HEK293 (cell line): Measurements from ENCODE around the gene LCTL.

Experiments used
- CTCF ChIP-seq: fragments of 450-650 bp; formaldehyde crosslinking; IDR thresholded peaks from 2 replicates; pipeline ENCODE4 v1.5.1; 2016; ENCODE audit warnings: missing biosample characterization, missing genetic modification characterization
- REST ChIP-seq: fragments of 450-650 bp; formaldehyde crosslinking; IDR thresholded peaks from 2 replicates; pipeline ENCODE4 v1.5.1; 2016; ENCODE audit warnings: missing biosample characterization, missing genetic modification characterization
- SETDB1 ChIP-seq: IDR thresholded peaks from one replicate; pipeline ENCODE4 v1.6.1; 2017; ENCODE audit warnings: mild to moderate bottlenecking, low read length, moderate library complexity, mixed read lengths; ENCODE audit not compliant: insufficient read length
- SP2 ChIP-seq: fragments of 450-650 bp; formaldehyde crosslinking; IDR thresholded peaks from 2 replicates; pipeline ENCODE4 v1.5.1; 2016; ENCODE audit warnings: missing biosample characterization, missing genetic modification characterization
- TSHZ1 ChIP-seq: fragments of 450-650 bp; formaldehyde crosslinking; IDR thresholded peaks from 2 replicates; pipeline ENCODE4 v1.5.1; 2016; ENCODE audit warnings: missing biosample characterization, missing genetic modification characterization, borderline replicate concordance
- ZNF292 ChIP-seq: fragments of 450-650 bp; formaldehyde crosslinking; IDR thresholded peaks from 2 replicates; pipeline ENCODE4 v1.5.1; 2016; ENCODE audit warnings: low read depth, missing biosample characterization, missing genetic modification characterization, borderline replicate concordance
- ZNF416 ChIP-seq: fragments of 450-650 bp; formaldehyde crosslinking; IDR thresholded peaks from 2 replicates; pipeline ENCODE4 v1.5.1; 2016; ENCODE audit warnings: missing biosample characterization, missing genetic modification characterization
- ZSCAN5A ChIP-seq: fragments of 450-650 bp; formaldehyde crosslinking; IDR thresholded peaks from 2 replicates; pipeline ENCODE4 v1.5.1; 2016; ENCODE audit warnings: missing biosample characterization, missing genetic modification characterization

GRCh38 chr15:66609876-66610275 lies 44.1 kb upstream of the LCTL start:
- TF ChIP-seq ZNF292 (tag by site-specific recombination) (no peak), CTCF (tag by site-specific recombination) (no peak), ZNF416 (no peak), TSHZ1 (no peak), SETDB1 (no peak), ZSCAN5A (no peak), REST (tag by site-specific recombination) (no peak), SP2 (tag by site-specific recombination) (no peak)
